ENCODE data around the gene GALNT17. TPM values are rescaled to one million over a fixed set of nuclear protein-coding genes. Genes with fewer than 3 reads are reported as not detected.

GALNT17 gene
- total and polyA plus RNA-seq, 4 donors, result 2.8 to 10.8 (median 7.4) TPM

DNA sequence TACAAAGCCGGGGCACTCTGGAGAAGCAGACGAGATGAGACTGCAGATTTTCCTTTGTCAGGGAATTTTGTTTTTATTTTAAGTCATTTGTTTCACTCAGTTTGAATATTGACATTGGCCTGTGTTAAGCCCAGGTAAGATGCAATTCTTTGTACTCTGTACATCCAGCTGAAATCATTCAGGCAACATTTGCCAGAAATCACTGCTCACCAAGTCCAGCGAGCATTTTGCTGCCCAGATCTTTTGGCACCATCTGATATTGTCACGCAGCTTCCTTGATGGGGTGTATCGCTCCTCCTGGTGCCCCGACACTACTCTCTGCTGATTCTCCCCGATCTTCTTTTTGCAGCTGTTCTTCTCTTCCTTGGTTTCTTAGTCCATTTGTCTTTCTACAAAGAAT, 261.7 kb downstream of the GALNT17 start:
- peak in 1 of 3 donors; percentile 30 for DNase-seq
- ATAC-seq (ENCODE audit: insufficient read depth, low FRiP score), result no peak
- Histone ChIP-seq H3K4me1 (ENCODE audit: control insufficient read depth in 5 of 5, insufficient read depth in 5 of 5, low read length in 5 of 5) (peaks cover 0 to 10% (median 0%) of the 10 kb centered on the region in 5 donors), H3K36me3 (ENCODE audit: control insufficient read depth in 4 of 4, insufficient read depth in 4 of 4, low read length in 4 of 4) (no peaks in the 10 kb centered on the region), H3K9ac (ENCODE audit: insufficient read depth in 1 of 2, low read length in 2 of 2) (no peak overlapping the region), H3K27ac (ENCODE audit: low read depth in 1 of 2, low read length in 1 of 2) (no peak overlapping the region), H3K27me3 (ENCODE audit: control insufficient read depth in 3 of 3, insufficient read depth in 3 of 3, low read length in 2 of 3) (no peaks in the 10 kb centered on the region), H3K4me3 (no peak overlapping the region), H3K9me3 (ENCODE audit: control insufficient read depth in 4 of 4, insufficient read depth in 3 of 4, low read length in 3 of 4) (peaks cover 0 to 8% (median 0%) of the 10 kb centered on the region in 4 donors)
- TF ChIP-seq, protein P1, sequence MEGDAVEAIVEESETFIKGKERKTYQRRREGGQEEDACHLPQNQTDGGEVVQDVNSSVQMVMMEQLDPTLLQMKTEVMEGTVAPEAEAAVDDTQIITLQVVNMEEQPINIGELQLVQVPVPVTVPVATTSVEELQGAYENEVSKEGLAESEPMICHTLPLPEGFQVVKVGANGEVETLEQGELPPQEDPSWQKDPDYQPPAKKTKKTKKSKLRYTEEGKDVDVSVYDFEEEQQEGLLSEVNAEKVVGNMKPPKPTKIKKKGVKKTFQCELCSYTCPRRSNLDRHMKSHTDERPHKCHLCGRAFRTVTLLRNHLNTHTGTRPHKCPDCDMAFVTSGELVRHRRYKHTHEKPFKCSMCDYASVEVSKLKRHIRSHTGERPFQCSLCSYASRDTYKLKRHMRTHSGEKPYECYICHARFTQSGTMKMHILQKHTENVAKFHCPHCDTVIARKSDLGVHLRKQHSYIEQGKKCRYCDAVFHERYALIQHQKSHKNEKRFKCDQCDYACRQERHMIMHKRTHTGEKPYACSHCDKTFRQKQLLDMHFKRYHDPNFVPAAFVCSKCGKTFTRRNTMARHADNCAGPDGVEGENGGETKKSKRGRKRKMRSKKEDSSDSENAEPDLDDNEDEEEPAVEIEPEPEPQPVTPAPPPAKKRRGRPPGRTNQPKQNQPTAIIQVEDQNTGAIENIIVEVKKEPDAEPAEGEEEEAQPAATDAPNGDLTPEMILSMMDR (IDR thresholded peaks at IDR 0.05; ENCODE audit: control extremely low read depth, extremely low read depth), result no peak
- 73 to 85% methylated on average over 7 of the region's 7 CpGs for WGBS, 2 donors

- ATAC-seq (ENCODE audit: insufficient read depth, low FRiP score), result no peak
- TF ChIP-seq, protein P1 (IDR thresholded peaks at IDR 0.05; ENCODE audit: control extremely low read depth, extremely low read depth), result no peak
These were observed 270.7 kb downstream of the GALNT17 start for GRCh38 chr7:71402684-71403083.

GRCh38 chr7:71403202-71403946, 271.4 kb downstream of the GALNT17 start:
- TF ChIP-seq, protein P1 (IDR thresholded peaks at IDR 0.05; ENCODE audit: control extremely low read depth, extremely low read depth), result no peak
- no peak overlapping the region for H3K4me3 ChIP-seq
- H3K27ac ChIP-seq (ENCODE audit: low read depth in 1 of 2, low read length in 1 of 2), result no peak overlapping the region
- 63 to 73% methylated on average over 16 of the region's 16 CpGs for WGBS, 2 donors
- no peak for ATAC-seq (ENCODE audit: insufficient read depth, low FRiP score)
- H3K4me1 ChIP-seq (ENCODE audit: control insufficient read depth in 5 of 5, insufficient read depth in 5 of 5, low read length in 5 of 5), result peaks cover 0 to 49% (median 21%) of the 10 kb centered on the region in 5 donors
- no peak overlapping the region for H3K9ac ChIP-seq (ENCODE audit: insufficient read depth in 1 of 2, low read length in 2 of 2)
- no peak for DNase-seq
- no peaks in the 10 kb centered on the region for H3K27me3 ChIP-seq (ENCODE audit: control insufficient read depth in 3 of 3, insufficient read depth in 3 of 3, low read length in 2 of 3)
- H3K9me3 ChIP-seq (ENCODE audit: control insufficient read depth in 4 of 4, insufficient read depth in 3 of 4, low read length in 3 of 4), result peaks cover 0 to 2% (median 0%) of the 10 kb centered on the region in 4 donors
- H3K36me3 ChIP-seq (ENCODE audit: control insufficient read depth in 4 of 4, insufficient read depth in 4 of 4, low read length in 4 of 4), result no peaks in the 10 kb centered on the region

More at GRCh38 chr7:71402684-71403083, 270.7 kb downstream of the GALNT17 start:
- no peak for DNase-seq
- Histone ChIP-seq H3K9ac (ENCODE audit: insufficient read depth in 1 of 2, low read length in 2 of 2) (no peak overlapping the region), H3K27ac (ENCODE audit: low read depth in 1 of 2, low read length in 1 of 2) (no peak overlapping the region), H3K4me1 (ENCODE audit: control insufficient read depth in 5 of 5, insufficient read depth in 5 of 5, low read length in 5 of 5) (peaks cover 0 to 45% (median 21%) of the 10 kb centered on the region in 5 donors), H3K27me3 (ENCODE audit: control insufficient read depth in 3 of 3, insufficient read depth in 3 of 3, low read length in 2 of 3) (no peaks in the 10 kb centered on the region), H3K4me3 (no peak overlapping the region), H3K36me3 (ENCODE audit: control insufficient read depth in 4 of 4, insufficient read depth in 4 of 4, low read length in 4 of 4) (no peaks in the 10 kb centered on the region), H3K9me3 (ENCODE audit: control insufficient read depth in 4 of 4, insufficient read depth in 3 of 4, low read length in 3 of 4) (no peaks in the 10 kb centered on the region)
- WGBS, 2 donors, result 52 to 57% methylated on average over 2 of the region's 2 CpGs

Data from lung (tissue), 12 donors.